GM18909 (cell line): ENCODE results near the gene GSTP1.
"Not testable (repeated sequence)": the region's sequence is repeated elsewhere in the genome, so short reads cannot be mapped to it uniquely, and the experiment has no call there.

Experiments used
- ATAC-seq: cut with Tn5 transposase; IDR thresholded peaks from one replicate; pipeline ENCODE4 v1.9.1; 2021; ENCODE audit warnings: mild to moderate bottlenecking; ENCODE audit not compliant: unreplicated experiment, poor library complexity

The GSTP1 gene

DNA sequence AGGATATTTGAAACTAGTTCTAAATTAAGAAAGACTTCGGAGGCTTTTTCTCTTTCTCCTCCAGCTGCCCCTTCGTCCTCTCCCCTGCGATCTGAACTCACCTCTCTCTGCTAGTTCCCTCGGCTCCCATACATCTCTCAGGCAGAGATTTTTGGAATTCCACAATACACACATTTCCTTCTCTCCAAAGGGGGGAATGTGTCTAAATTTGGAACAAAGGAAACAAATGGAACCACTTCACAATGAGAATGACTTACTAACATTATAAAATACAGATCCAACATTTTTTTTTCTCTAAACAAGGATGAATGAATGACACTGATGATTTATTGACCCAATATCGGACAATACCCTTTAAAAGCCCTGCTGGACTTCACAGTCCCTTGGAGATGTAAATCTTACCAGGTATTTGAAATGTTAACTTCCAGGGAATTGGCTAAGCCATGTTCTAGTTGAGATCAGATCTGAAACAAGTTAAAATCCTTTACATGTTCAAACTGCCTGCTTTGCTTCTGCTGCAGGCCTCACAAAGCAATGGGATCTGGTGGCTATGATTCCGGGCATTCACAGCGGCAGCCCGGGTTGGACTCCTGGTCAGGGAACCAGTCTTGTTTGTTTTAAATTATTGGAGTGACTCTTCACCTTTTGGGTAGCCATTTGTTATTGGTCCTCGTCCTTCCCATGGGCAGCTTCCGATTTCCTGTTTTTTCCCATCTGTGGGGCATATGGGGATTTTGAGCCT is 20.5 kb upstream of the GSTP1 start:
- ATAC-seq = no peak

DNA sequence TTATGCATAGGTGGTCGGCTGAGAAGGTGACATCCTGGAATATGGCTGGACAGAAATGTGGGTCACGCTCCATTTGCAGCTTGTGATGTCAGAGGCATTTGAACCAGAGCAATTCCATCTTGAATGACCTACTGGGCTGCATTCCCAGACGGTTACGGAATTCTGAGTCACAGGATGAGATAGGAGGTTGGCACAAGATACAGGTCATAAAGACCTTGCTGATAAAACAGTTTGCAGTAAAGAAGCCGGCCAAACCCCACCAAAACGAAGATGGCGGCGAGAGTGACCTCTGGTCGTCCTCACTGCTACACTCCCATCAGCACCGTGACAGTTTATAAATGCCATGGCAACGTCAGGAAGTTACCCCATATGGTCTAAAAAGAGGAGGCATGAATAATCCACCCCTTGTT is 19.9 kb upstream of the GSTP1 start:
- ATAC-seq = not testable (repeated sequence)

DNA sequence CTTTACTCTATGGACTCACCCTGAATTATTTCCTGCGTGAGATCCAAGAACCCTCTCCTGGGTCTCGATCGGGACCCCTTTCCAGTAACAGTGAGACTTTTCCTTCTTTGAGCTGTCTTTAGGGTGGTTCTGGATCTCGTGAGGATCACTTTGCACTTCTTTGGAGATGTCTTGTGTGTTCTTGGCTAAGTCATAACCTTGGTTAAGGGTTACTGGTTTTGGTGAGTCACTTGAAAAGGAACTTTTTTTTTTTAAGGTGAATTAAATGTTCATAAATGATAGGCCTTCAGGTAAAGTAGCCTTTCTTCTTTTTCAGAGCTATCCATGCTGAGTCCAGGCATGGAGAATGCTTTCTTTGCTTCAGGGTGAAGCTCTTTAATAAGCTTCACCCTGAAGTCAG is 19.4 kb upstream of the GSTP1 start:
- no peak for ATAC-seq

DNA sequence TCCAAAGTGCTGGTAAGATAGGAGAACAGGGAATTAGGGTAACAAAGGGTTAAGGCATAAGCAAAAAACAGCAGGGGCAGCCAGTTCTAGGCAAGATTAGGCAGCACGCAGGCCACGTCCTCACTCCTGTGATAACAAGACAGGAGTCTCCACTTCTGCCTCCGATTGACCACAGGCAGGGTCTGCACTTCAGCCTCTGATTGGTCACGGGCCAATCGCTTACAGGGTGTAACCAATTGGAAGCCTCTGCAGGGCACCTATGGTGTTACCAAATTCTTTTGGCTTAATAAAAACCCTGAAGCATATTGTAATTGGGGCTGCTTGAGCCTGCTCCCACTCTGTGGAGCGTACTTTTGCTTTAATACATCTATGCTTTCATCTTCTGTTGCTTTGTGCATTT is 12.2 kb upstream of the GSTP1 start:
- ATAC-seq = no peak

DNA sequence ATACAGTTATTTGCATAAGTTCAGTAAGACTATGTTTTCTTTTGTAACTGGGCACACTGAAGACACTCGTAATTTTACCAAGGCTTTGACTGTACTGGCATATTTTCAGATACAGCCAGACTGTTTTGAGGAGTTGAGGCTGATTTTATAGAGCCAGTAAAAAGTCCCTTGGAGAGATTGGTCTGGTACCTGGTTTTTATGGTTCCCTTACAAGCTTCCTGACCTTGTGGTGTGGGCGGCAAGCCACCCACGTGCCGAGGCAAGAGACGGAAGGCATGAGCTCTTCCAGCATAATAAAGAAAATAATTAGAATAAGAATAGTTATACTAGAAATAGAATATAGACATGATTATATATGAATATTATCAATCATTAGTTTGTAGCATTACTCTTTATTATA is 11.3 kb upstream of the GSTP1 start:
- no peak for ATAC-seq

DNA sequence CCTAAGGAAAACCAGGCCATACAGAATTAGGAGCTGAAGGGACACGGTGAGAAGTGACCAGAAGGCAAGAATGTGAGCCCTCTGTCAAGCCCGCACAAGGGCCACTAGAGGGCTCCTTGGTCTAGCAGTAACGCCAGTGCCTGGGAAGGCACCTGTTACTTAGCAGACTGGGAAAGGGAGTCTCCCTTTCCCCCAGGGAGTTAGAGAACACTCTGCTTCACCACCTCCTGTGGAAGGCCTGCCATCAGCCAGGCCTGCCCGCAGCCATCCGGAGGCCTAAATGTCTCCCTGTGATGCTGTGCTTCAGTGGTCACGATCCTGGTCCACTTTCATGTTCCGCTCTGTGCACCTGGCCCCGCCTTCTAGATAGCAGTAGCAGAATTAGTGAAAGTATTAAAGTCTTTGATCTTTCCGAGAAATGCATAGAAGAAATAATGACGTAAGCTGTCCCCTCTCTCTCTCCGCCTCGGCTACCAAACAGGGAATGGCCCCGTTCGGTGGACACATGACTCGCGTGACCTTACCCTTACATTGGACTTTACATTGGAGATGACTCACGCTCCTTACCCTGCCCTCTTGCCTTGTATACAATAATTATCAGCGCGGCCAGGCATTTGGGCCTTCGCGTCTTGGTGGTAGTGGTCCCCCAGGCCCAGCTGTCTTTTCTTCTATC is 10.7 kb upstream of the GSTP1 start:
- no peak for ATAC-seq

DNA sequence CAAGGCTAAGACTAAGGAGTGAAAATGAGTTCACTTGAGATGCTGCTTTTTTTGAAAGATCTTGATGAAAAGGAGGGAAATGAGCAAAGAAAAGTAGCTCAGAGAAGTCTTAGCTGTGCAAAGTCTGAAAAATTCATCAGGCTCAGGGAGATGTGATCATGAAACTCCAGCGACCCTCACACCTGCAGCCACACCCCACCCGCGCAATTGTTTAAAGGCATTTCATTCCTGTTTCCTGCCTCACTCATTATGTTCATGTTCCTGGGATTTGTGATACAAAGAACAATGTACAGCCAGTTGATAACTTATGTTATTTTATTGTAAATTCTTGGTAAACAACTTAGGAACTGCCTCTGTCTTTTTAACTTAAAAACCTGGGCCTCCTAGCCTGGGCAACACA is 8.7 kb upstream of the GSTP1 start:
- ATAC-seq = no peak

DNA sequence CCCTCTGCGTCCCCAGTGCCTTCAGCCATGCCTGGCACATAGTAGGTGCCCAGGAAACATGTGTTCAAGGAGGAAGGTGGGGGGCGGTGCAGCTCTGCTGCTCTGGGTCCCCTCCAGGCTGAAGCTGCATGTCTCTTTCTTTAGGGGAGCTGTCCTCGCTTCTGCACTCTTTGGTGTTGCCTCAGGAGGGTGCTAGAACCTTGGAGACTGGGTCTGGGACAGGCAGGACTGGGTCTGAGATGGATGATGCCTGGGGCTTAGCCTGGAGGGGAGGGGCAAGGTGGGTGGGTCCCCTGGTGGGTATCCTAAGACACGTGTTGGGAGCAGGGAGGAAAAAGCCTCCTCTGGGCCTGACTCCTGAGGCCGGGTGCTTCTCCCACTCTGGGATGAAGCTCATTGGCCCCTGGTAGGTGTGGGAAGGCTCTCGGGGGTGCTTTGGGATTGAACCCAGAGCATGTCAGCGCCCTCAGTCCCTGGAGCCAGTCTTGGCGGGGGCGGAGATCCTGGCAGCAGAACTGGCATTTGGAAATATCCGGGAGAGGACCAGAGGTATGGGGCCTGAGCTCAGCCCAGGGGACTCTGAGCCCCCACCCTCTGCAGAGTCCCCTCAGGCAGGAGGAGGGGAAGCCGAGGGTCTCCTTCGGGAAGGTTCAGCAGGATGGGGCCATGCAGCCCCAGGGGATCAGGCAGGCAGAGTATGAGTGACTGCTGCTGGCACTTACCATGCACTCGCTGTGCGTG is 6.7 kb upstream of the GSTP1 start:
- no peak for ATAC-seq

DNA sequence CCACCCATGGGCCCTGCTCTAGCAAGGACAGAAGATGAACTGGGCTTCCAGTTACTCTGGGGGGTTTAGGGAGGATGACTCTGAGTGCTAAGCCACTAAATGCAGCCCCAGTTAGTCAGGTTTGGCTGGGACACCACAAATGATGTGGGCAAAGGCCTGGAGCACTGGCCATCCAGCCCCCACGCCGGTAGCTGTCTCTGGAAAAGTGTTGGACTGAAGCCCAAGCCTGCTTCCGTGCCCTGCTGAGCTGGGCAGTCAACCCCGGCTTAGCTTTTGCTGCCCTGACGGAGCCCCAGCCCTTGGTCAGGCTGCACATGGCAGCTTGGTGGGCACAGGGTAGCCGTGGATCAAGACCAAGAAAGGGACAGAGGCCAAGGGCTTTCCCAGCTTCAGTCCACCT is 5.7 kb upstream of the GSTP1 start:
- ATAC-seq = no peak

DNA sequence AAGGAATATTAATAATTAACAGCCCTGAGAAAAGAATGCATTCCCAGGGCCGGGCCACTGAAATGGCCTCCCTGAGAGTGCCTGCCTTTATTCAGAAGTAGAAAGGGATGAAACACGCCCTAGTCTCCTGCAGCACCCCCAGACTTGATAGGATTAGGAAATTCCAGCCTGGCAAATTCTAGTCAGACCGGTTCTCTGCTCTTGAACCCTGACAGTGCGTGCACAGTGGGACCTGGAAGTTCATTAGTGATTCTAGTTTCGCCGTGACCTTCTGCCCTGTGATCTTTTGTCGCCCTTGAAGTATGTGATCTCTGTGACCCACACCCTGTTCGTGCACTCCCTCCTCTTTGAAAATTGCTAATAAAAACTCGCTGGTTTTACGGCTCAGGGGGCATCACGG is 2.1 kb upstream of the GSTP1 start:
- no peak for ATAC-seq

DNA sequence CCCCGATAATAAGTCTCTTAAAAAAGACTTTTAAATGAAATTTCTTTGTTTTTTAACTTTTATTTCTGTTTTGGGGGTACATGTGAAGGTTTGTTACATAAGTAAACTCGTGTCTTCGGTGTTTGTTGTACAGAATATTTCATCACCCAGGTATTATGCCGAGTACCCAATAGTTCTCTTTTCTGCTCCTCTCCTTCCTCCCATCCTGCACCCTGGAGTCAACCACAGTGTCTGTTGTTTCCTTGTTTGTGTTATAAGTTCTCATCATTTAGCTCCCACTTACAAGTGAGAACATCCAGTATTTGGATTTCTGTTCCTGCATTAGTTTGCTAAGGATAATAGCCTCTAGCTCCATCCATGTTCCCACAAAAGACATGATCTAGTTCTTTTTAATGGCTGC is 1.6 kb upstream of the GSTP1 start:
- no peak for ATAC-seq

DNA sequence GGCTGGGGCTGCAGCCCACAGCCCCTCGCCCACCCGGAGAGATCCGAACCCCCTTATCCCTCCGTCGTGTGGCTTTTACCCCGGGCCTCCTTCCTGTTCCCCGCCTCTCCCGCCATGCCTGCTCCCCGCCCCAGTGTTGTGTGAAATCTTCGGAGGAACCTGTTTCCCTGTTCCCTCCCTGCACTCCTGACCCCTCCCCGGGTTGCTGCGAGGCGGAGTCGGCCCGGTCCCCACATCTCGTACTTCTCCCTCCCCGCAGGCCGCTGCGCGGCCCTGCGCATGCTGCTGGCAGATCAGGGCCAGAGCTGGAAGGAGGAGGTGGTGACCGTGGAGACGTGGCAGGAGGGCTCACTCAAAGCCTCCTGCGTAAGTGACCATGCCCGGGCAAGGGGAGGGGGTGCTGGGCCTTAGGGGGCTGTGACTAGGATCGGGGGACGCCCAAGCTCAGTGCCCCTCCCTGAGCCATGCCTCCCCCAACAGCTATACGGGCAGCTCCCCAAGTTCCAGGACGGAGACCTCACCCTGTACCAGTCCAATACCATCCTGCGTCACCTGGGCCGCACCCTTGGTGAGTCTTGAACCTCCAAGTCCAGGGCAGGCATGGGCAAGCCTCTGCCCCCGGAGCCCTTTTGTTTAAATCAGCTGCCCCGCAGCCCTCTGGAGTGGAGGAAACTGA is 731 bp downstream of the GSTP1 start:
- ATAC-seq = peak; percentile 1

DNA sequence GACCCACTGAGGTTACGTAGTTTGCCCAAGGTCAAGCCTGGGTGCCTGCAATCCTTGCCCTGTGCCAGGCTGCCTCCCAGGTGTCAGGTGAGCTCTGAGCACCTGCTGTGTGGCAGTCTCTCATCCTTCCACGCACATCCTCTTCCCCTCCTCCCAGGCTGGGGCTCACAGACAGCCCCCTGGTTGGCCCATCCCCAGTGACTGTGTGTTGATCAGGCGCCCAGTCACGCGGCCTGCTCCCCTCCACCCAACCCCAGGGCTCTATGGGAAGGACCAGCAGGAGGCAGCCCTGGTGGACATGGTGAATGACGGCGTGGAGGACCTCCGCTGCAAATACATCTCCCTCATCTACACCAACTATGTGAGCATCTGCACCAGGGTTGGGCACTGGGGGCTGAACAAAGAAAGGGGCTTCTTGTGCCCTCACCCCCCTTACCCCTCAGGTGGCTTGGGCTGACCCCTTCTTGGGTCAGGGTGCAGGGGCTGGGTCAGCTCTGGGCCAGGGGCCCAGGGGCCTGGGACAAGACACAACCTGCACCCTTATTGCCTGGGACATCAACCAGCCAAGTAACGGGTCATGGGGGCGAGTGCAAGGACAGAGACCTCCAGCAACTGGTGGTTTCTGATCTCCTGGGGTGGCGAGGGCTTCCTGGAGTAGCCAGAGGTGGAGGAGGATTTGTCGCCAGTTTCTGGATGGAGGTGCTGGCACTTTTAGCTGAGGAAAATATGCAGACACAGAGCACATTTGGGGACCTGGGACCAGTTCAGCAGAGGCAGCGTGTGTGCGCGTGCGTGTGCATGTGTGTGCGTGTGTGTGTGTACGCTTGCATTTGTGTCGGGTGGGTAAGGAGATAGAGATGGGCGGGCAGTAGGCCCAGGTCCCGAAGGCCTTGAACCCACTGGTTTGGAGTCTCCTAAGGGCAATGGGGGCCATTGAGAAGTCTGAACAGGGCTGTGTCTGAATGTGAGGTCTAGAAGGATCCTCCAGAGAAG is 1.6 kb downstream of the GSTP1 start:
- ATAC-seq = no peak

DNA sequence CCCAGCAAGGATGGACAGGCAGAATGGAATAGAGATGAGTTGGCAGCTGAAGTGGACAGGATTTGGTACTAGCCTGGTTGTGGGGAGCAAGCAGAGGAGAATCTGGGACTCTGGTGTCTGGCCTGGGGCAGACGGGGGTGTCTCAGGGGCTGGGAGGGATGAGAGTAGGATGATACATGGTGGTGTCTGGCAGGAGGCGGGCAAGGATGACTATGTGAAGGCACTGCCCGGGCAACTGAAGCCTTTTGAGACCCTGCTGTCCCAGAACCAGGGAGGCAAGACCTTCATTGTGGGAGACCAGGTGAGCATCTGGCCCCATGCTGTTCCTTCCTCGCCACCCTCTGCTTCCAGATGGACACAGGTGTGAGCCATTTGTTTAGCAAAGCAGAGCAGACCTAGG is 2.3 kb downstream of the GSTP1 start:
- ATAC-seq = no peak

DNA sequence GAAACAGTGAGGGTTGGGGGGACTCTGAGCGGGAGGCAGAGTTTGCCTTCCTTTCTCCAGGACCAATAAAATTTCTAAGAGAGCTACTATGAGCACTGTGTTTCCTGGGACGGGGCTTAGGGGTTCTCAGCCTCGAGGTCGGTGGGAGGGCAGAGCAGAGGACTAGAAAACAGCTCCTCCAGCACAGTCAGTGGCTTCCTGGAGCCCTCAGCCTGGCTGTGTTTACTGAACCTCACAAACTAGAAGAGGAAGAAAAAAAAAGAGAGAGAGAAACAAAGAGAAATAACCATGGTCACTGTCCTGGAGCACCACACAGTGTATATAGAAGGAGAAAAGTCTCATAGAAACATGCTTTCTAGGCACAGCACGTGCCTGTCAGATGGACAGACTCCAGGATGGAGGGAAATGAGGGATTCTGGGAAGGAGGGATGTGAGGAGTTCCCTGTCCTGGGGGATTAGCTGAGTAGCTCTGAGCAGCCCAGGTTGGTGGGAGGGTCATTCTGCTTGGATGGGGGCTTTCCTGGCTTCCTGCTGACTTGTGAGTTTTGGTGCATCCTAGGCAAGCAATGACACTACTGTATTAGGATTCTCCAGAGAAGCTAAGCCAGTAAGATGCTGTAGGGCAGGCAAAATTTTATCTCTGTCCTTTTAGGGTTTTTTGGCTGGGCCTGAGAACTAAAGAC is 3.1 kb downstream of the GSTP1 start:
- ATAC-seq = no peak

DNA sequence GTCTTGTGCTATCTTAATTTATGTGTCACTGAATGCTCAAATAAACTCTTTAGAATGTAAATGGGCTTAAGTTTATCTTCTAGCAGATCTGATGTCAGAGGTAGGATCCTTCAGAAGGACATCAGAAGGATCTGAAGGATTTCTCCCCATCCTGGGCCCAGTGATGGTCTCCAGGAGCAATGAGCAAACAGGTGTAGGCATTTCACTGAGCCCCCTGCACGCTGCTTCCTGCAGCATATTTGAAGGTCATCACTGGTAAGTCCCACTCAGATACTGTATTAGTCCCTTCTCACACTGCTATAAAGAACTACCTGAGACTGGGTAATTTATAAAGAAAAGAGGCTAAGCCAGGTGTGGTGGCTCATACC is 4.5 kb downstream of the GSTP1 start:
- ATAC-seq = peak; percentile 23

DNA sequence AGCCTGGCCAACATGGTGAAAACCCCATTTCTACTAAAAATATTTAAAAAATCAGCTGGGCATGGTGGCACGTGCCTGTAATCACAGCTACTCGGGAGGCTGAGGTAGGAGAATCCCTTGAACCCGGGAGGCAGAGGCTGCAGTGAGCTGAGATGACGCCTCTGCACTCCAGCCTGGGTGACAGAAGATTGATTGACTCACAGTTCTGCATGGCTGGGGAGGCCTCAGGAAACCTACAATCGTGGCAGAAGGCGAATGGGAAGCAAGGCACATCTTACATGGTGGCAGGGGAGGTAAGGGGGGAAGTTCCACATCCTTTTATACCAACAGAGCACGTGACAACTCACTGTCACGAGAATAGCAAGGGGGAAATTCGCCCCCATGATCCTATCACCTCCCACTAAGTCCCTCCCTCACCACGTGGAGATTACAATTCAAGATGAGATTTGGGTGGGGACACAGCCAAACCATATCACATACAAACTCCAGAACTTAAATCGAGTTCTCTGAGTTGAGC is 5.3 kb downstream of the GSTP1 start:
- not testable (repeated sequence) for ATAC-seq

DNA sequence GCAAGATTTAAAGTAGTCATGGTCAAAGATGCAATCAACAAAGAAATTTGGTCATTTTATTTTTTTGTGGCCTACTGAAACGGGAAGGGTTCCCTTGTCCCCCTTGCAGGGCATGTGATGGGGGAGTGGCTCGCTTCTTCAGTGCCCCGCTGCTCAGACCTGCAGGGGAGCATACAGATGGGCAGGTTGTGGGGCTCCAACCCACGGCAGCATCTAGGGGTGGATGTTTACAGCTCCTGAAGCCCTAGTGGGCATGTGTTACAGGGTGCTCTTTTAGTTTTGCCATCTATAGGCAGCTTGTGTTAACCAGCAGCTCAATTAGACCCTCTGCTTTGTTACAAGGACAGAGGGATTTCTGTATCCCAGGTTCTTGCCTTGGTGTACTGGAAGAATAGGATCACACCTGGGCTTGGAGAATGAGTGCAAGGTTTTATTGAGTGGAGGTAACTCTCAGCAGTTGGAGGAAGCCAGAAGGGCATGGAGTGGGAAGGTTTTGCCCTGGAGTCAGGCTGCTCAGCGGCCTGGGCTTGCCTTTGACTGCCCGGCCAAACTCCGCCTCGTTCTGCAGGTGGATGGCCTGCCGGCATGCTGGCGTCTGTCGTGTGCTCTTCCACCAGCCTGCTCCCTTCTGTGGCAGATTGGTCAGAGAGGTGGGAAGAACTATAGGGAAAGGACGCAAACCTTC is 9.4 kb downstream of the GSTP1 start:
- no peak for ATAC-seq

DNA sequence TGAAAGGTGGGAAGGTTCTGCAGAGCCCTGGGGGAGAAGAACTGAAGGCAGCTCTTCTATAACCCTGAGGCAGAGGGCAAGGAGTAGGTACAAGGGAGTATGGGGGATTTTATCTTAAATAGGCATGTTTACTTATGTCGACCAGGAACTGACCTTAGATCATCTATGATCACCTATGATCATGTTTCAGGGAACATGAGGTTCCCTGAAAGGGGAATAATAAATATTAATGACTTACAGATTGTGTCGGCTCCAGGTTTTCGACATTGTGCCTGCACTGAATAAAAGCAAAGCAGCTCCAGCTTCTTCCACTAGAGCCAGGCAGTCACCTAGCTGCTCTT is 9.9 kb downstream of the GSTP1 start:
- ATAC-seq = no peak
